ENCODE results near the gene TP53I11.

Gene TP53I11

DNA sequence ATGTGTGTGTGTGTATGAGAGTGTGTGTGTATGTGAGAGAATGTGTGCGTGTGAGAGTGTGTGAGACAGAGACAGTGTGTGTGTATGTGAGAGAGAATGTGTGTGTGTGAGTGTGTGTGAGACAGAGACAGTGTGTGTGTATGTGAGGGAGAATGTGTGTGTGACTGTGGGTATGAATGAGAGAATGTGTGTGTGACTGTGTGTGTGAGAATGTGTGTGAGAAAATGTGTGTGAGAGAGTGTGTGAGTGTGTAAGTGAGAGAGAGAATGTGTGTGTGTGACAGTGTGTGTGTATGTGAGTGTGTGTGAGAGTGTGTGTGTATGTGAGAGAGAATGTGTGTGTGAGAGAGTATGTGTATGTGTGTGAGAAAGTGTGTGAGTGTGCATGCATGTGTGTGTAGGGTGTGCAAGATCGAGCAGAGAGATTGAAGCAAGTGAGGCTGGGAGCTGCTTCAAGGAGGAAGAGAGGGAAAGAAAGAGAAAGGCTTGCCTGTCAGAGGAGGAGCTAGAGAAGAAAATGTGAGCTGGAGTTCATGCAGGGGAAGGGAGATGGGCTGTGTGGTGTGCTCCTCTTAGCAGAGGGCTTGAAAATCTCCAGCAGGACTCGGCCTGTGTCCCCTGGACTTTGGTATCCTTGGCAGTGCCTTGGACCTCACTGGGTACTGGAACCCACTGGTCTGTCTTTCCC is 27.7 kb upstream of the TP53I11 start:
- no peak for DNase-seq

DNA sequence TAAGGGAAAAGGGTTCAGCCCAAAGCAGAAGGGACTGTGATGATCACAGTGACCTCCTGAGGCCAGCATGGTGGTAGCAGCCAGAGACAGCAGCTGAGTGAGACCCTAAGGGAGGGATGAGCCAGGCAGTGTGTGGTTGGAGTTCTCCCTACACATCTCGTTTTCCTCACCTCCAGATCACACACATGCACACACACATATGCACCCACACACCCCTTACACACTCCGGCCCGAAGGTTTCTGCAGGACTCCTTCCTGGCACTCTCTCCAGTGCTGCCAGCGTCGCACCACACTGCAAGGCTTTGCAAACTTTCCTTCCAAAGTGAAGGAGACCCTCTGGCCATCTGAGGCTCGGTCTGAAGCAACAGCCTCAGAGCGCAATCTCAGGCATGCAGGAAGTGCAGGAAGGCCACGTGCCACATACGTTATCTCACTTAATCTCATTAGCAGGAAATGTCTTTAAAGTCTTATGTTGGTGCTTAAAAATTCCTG is 26.9 kb upstream of the TP53I11 start:
- DNase-seq, result peak; percentile 4

- no peak for DNase-seq
These were observed 25.9 kb upstream of the TP53I11 start for GRCh38 chr11:44976576-44976975.

GRCh38 chr11:44974402-44975000 is 23.8 kb upstream of the TP53I11 start:
- no peak for DNase-seq

DNA sequence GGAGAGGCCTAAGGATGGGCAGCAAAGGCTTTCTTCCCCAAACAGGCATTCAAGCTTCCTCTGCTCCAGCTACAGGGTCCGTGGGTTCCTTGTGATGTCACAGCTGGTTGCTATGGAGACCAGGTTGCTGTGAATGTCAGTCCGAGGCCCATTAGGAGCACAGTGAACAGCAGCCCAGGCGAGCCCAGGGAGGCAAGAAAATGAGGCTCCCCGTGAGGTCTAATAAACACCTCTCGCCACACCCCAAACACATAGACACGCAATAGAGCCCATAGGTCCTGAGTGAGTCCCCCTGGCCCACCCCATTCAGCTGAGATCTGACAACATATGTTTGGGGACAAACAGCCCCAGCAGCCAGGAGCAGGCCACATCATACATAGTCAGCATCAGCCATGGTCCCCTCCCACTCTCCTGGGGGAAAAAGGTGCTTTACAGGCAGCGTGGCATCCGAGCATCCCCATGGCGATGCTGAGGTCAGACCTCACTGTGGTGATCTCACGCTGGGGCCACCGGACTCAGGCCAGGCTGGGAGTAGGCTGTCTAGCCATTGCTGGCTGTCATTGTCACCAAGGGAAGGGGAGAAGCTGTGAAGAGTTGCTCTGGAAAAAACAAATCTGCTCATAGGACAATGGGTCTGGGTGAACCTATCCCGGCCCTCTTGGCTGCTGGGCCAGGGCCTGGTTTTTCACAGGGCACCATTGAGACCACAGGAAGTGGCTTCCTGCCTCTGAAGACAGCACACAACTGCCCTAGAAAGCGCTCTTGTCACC is 23.1 kb upstream of the TP53I11 start:
- DNase-seq, result peak; percentile 66

- no peak for DNase-seq
These were observed 22.2 kb upstream of the TP53I11 start for GRCh38 chr11:44972746-44973435.

- DNase-seq, result no peak
These were observed 20.5 kb upstream of the TP53I11 start for GRCh38 chr11:44971185-44971584.

- DNase-seq, result no peak
These were observed 19.6 kb upstream of the TP53I11 start for GRCh38 chr11:44970293-44970692.

- no peak for DNase-seq
These were observed 19.1 kb upstream of the TP53I11 start for GRCh38 chr11:44969651-44970252.

GRCh38 chr11:44968510-44968909 is 17.8 kb upstream of the TP53I11 start:
- peak; percentile 17 for DNase-seq

GRCh38 chr11:44967930-44968496 is 17.3 kb upstream of the TP53I11 start:
- no peak for DNase-seq

GRCh38 chr11:44966694-44967093 is 16.0 kb upstream of the TP53I11 start:
- DNase-seq, result no peak

DNA sequence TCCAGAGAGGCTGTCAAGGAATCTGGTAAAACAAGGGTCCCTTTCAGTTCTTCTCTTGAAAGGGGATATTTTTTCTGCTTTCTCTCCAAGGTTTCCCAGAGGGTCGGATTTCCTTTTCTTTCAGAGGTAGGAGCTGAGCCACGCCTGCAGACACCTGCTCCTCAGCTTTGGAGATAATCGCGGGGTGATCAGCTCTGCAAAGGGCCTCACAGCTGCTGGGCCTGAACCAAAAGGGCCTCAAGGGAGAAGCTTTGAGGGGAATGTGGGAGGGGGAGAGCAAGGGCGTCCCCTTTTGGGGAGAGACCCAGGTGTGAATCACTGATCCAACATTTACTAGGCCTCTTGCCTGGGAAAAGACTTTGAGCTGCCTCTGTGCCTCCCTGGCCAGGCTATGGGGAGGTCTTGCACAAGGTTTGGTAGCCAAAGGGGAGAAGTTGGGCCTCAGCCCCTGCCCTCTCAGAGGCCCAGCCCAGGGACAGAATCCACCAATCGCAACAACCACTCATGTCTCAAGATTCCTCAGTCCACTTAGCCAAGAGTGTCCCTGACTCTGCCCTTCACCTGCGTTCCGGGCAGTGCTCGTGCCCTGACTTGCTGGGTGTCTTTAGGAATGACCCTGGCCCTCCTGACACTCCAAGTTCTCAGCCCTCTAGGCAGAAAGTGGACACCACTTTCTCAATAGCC is 14.0 kb upstream of the TP53I11 start:
- DNase-seq, result peak; percentile 26

- no peak for DNase-seq
These were observed 13.3 kb upstream of the TP53I11 start for GRCh38 chr11:44963948-44964347.

- DNase-seq, result no peak
These were observed 12.5 kb upstream of the TP53I11 start for GRCh38 chr11:44963136-44963535.

GRCh38 chr11:44962464-44962863 is 11.8 kb upstream of the TP53I11 start:
- DNase-seq, result no peak

DNA sequence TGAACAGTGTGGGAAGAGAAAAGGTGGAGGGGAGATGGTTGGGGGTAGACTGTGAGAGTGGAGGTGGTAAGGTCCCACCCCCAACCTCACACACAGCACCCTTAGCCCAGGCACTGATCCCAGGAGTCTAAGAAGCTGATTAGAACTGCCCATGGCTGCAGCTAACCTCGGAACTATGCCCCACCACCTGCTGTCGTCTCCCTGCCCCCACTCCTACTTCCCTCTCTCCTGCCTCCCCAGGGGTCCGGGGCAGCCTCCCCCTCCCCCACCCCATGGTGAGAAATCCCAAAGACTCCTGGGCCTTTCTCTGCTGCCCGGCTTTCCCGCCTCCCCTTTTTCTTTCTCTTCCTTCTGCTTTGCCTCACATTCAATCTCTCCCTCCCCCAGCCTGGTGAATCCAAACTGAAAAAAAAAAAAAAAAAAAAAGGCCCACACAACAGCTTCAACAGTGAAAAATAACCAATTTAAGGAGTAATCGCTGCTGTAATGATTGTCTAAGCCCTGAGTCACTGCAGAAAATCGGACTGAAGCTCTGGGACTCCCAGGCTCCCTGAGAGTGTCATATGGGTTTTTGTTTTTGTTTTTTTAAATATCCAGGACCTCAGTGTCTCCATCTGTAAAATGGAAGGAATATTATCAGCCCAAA is 9.6 kb upstream of the TP53I11 start:
- DNase-seq, result no peak

- no peak for DNase-seq
These were observed 8.4 kb upstream of the TP53I11 start for GRCh38 chr11:44959064-44959463.

DNA sequence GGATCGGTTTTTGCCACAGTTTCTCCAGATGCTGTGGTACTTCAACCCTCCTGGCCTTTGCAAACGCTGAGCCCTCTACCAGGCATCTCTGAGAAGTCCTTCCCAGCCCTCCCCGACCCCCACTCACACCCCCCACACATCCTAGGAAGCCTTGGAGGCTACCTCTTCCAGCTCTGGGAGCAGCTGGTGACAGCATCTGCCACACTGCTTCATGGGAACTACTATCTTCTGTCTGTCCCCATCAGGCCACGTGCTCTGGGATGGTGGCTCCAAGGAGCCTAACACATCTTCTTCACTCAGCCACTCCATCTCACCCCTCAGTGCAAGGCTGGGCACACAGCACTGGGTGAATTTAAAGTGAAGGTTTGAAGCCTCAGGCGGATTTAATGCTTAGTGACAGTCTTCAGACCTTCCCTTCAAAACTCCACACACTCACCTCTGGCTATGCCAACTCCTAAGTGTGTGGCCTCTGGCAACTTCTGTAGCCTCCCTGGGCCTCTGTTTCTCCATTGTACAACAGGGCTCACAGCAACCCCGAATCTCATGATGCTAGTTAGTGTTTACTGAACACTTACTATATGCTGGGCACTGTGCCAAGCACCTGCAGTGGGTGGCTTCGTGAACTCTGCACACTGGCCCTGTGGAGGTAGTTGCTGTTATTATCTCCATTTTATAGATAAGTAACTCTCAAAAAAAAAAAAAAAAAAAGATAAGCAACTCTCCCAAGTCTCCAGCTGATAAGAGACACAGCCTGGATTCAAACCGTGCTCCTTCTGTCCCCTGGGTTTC is 7.3 kb upstream of the TP53I11 start:
- DNase-seq, result peak; percentile 7

- no peak for DNase-seq
These were observed 6.4 kb upstream of the TP53I11 start for GRCh38 chr11:44957040-44957515.

Measured in COR-L47 (cell line).